Measurements from ENCODE around the gene DNASE2.
A peak's percentile ranks its signal among the peaks of the same experiment; 100 is the strongest.

Gene DNASE2

GRCh38 chr19:12885749-12886650, 4.8 kb upstream of the DNASE2 start:
- no peak for DNase-seq

GRCh38 chr19:12884926-12885748, 3.9 kb upstream of the DNASE2 start:
- DNase-seq = peak; percentile 86

GRCh38 chr19:12884627-12884925, 3.3 kb upstream of the DNASE2 start:
- no peak for DNase-seq

GRCh38 chr19:12884202-12884601, 3.0 kb upstream of the DNASE2 start:
- no peak for DNase-seq

- DNase-seq = no peak
Measured at GRCh38 chr19:12882589-12882988, 1.3 kb upstream of the DNASE2 start.

GRCh38 chr19:12880551-12881171, 588 bp downstream of the DNASE2 start:
- no peak for DNase-seq

GRCh38 chr19:12875086-12875485, 6.2 kb downstream of the DNASE2 start:
- no peak for DNase-seq

- DNase-seq = no peak
Measured at GRCh38 chr19:12873891-12874745, 7.1 kb downstream of the DNASE2 start.

GRCh38 chr19:12872941-12873890, 8.0 kb downstream of the DNASE2 start:
- DNase-seq = peak; percentile 52

GRCh38 chr19:12872255-12872654, 9.0 kb downstream of the DNASE2 start:
- DNase-seq = no peak

- DNase-seq = no peak
Measured at GRCh38 chr19:12871681-12872080, 9.6 kb downstream of the DNASE2 start.

- DNase-seq = no peak
Measured at GRCh38 chr19:12868540-12869112, 12.6 kb downstream of the DNASE2 start.

- DNase-seq = peak; percentile 50
Measured at GRCh38 chr19:12867120-12868099, 13.8 kb downstream of the DNASE2 start.

- no peak for DNase-seq
Measured at GRCh38 chr19:12866416-12867119, 14.7 kb downstream of the DNASE2 start.

- no peak for DNase-seq
Measured at GRCh38 chr19:12865746-12866415, 15.4 kb downstream of the DNASE2 start.

GRCh38 chr19:12864721-12865715, 16.2 kb downstream of the DNASE2 start:
- no peak for DNase-seq

GRCh38 chr19:12864143-12864542, 17.1 kb downstream of the DNASE2 start:
- DNase-seq = no peak
